ENCODE data around the gene DYNC2LI1.

The DYNC2LI1 gene

DNA sequence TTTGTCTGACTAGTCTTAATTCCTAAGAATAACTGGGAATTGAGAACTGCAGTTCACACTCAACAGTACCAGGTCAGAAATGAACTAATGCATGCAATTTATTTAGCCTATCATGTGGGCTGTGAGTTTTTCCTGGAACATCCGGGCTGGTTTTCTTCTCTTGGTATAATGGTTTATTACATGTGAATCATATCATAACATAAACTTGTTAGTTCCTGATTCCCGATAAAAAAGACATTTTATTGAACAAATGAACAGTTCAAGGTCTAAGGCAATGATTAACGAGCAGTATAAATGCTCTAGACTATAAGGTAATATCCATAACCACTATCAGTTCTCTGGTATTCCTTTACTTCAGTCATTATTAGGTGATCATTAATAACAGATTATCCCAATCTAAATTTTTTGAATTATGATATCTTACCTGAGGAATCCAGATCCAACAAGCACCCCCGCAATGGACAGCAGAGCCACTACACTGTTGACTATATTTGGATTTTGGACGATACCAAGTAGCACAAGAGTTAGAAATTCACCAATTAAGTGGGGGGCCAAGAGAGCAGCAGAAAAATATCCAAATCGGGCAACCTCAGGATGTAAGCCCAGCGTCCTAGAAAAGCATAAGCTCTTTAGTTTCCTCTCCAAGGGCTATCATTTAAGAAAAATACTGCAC is 45.8 kb downstream of the DYNC2LI1 start:
- no peak for DNase-seq

DNA sequence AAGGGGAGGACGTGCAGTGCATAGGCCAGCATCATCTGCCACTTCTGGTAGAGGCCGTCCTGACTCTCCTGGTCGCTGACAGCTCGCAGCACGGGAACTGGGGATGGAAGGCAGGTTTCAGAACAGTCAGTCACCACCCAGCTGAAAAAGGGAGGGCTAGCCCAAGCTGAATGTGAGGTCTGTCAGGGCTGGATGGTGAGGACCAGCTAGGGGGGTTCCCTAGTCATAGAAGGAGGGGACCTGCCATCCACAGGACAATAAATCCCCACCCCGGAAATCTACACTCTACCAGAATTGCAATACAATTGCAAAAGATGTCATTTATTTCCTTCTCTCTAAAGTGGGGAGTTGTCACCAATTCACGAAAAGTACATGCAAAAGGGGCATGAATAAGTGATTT is 49.0 kb downstream of the DYNC2LI1 start:
- DNase-seq, result no peak

DNA sequence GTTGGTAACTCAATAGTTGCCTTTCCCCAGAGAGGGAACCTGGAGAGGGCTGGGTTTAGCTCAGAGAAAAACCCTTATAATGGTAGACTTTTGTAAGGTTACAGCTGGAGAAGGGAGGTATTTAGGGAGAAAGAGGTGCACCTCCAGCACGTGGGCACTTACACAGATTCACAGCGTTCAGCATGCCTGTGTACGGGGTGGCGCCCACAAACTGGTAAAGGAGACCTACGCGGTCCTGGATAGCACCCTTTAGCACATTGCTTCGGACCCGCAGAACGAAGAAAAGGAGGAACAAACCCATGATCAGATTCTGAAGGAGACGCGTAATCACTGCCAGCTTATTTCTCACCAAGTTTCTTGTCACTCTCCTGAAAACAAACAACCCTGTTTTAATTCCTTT is 49.9 kb downstream of the DYNC2LI1 start:
- no peak for DNase-seq

DNA sequence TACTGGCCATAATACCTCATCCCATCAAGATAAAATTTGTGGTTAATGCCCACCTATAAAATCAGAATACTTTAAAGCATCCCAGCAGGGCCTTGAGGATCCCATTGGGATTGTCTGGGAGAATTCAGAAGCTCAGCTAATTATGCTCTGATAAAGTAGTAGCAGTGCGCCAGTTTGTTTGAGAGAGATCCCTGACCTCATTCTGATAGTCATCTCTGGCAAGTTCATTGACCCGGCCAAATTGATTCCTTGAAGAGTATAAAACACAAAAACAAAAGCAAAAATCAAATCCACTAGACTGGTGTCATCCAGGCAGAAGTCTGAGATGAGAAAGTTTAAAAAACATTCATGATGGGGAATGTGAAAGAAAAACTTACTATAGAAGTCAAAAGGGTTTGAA is 50.7 kb downstream of the DYNC2LI1 start:
- DNase-seq, result no peak

DNA sequence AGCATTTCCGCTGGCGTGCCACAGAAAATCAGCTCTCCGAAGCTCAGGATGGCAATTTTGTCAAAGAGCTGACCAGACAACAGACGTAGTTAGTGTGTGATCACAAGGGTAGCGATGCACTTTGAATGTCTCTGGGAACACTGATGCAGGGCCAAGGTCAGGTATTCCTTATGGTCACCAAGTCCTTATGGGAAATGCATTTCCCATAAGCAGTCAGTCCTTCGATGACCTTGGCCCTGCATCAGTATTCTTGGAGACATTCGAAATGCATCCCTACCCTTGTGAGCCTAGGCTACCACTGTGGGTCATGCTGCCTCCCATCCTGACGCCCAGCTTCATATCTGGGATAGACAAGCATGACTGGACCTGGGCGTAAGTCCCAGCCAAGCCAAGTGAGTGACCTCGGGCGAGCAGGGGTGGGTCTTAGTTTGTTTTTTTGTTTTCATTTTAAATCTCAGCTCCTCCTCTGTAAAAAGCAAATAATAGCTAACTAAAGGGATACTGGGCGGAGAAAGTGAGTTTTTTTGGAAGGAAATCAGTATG is 51.2 kb downstream of the DYNC2LI1 start:
- no peak for DNase-seq

DNA sequence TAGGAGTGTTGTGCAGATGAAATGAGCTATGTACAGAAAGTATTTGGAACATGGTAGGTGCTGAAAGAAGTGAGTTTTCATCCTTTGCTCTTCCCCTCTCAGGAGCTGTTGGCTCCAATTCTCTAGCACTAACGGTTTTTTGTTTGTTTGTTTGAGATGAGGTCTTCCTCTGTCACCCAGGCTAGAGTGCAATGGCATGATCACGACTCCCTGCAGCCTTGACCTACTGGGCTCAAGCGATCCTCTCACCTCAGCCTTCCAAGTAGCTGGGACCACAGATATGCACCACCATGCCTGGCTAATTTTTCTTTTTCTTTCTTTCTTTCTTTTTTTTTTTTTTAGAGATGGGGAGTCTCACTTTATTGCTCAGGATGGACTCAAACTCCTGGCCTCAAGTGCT is 52.0 kb downstream of the DYNC2LI1 start:
- no peak for DNase-seq

DNA sequence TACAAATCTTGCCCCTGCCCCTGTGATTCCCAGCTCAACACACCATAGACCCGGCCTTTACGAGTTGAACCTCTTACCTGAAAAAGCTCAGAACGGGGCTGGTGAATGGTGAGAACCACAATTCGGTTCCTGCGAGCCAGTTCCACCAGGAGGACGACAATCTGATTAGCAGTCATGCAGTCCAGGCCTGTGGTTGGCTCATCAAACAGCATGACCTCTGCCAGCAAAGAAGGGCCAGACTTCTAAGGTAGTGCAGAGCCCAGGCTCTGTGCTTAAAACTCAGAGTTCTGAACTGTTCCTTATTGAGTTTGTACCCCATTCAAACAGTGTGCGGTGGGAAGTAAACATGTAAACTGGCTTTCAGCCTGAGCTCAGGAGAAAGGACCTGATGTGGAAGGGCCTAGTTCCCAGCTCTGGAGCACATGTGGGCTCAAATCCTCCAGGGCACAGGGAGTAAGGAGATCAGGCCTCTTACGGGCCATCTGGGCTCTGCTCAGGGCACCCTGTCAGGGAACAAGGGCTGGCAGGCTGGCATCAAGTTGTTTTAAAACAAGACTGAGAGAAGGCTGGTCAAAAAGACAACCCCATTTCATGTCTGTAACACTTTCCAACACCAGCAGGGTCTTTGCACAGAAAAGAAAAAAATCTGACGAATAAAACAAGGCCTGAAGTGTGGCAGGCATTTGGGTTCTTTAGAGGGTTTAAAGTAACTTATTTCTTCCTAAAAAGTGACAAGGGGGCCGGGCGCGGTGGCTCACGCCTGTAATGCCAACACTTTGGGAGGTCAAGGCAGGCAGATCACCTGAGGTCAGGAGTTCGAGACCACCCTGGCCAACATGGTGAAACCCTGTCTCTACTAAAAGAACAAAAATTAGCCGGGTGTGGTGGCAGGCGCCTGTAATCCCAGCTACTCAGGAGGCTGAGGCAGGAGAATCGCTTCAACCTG is 52.7 kb downstream of the DYNC2LI1 start:
- DNase-seq, result no peak

DNA sequence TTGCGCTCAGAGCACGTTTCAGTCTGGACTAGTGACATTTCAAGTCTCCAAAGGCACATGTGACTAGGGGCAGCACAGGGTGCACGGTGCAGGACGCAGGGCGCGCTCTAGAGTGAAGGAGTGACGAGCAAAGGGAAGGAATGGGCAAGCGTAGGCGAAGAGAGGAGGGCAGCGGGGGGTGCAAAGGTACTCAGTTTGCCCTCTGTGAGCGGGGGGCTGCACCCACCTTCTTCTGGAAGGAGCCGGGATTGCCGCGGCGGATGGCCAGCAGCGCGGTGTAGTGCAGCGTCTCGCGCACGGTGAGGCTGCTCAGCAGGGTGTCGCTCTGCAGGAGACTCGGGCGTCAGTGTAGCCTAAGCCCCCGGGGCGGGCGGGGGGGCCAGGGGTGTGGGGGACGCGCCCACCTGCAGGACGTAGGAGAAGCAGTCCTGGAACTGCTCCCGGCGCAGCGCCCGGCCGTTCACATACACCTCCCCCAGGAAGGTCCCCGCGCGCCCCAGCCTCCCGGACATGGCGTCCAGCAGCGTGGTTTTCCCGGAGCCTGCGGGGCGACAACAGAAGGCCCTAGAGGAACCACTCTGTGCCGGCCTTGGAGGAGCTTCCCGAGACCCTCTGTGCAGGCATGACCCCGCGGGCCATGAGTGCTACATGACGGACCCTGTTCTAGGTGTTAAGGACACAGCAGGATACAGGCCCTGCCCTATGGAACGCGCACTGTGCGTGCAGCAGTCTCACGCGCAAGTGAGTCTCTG is 57.9 kb downstream of the DYNC2LI1 start:
- no peak for DNase-seq

DNA sequence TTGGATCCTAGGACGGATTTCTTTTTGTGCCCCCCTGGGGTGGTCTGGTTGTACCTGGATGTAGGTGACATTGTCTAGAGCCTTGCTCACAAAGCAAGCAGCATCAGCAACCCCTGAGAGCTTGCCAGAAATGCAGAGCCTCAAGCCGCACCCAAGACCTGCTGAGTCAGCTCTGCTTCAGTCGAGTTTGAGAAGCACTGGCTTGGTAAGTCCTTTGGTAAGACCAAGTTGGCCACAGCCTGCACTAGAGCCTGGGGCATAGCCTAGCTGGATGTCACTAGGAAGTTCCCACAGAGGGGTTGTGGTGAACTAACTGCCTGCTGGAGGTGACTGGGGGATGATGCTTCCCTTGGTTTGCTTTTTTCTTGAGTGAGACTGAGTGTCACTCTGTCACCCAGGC is 58.6 kb downstream of the DYNC2LI1 start:
- no peak for DNase-seq

DNA sequence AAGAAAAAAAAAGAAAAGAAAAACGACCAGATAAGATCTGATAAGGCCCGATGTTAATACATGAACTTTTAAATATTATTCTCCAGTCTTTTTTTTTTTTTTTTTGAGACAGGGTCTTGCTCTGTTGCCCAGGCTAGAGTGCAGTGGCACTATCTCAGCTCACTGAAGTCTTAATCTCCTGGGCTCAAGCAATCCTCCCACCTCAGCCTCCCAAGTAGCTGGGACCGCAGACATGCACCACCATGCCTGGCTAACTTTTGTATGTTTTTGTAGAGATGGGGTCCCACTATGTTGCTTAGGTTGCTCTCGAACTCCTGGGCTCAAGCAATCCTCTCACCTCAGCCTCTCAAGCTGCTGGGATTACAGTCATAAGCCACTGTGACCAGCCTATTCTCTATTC is 63.2 kb downstream of the DYNC2LI1 start:
- DNase-seq, result no peak

DNA sequence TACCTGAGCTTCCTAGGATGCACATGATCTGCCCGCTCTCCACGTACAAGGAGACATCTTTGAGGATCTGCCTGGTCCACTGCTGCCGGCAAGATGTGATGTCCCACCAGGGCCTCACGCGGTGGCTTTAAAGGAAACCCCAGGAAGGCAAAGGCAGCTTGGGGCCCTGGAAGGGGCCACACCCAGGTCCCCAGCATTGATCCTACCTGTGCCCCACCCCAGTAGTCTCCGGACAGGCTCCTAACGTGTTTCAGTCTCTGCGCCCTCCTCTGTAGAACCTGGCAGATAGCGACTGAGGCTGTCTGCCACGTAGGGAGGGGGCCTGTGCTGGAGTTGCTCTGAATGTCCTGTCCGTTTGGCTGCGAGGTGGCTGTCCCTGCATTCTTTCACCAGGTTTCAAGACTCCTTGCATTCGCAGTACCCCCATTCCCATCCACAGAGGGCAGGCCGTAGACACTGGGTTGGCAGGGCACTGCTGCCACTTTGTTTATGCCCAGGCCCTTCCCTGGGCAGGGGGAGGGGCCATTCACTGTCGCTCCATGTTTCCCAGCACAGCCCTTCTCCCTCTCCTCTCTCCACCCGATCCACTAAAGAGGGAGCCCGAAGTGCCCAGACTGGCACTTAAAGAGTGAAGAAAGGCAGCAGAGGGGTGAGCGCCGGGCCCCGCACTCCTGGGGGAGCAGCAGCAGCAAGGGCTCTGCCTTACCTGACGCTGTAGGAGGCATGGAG is 64.2 kb downstream of the DYNC2LI1 start:
- DNase-seq, result no peak

DNA sequence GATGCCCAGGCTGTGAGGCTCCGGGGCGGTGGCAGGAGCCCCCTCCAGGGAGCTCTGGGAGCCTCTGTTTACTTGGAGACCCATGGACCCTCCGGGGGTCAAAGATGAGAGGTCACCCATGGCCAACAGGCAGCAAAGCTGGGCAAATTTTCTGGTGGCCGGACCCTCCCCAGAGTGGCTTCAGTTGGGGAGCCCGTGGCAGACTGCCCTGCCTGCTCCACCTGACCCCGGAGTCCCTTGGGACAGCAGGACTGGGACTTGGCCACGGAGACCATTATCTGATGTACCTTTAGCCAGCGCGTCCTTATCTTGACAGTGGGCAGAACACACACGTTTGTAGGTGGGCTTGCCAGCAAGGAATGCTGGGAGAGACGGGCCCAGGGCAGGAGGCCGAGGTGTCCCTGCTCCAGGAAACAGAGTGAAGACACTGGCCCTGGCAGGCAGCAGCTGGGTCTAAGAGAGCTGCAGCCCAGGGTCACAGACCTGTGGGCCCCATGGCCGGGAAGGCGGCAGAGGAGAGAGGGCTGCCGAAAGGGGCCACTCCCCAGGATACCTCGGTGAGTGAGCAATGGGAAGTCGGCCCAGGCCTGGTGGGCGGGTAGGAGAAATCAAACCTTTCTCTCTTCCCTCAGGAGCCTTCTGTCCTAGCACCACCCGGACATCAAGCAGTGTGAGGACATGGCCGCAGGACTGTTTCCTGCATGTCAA is 64.9 kb downstream of the DYNC2LI1 start, which contains the start of the genes ABCG5 and ABCG8:
Gene ABCG5, minus strand, starts transcription at position 280 of the 708 bp plus-strand sequence. Its CDS starts 160 bp downstream, at position 120.
Gene ABCG8, plus strand, starts transcription at position 412 of the 708 bp plus-strand sequence. Its CDS starts 83 bp downstream, at position 495.
- no peak for DNase-seq

DNA sequence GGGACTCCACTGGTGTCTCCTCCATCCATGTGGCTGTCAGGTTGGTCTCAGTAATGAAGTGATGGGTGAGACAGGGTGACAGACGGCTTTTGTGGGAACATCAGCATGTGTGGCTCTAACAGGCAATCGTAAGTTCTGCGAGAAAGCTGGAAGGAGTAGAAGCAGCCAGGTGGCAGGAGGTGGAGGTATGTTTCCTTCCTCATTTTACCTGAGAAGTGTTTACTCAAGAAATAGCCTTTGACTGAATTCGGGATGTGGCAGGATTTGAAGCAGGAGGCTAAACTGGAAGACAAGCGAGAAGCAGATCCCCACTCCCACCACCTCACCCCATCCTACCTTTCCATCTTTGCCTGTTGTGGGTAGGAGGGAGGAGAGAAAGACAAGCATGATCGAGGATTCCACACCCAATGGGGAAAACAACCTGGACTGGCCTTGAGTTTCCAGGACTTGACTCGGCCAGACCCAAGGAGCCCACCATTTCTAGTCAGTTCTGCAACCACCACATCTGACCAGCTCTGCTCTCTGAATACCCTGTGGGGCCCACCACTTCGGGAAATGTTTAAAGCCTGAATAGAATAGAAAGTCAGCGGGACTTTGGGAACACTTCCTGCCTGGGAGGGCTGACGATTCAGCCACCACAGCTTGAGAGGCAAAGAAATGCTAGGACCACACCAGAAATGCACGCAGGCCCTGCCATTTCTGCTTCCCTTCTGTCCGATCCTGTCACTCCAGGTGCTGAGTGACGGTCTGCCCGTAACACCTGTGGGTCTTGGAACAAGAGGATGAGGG is 66.1 kb downstream of the DYNC2LI1 start:
- no peak for DNase-seq

DNA sequence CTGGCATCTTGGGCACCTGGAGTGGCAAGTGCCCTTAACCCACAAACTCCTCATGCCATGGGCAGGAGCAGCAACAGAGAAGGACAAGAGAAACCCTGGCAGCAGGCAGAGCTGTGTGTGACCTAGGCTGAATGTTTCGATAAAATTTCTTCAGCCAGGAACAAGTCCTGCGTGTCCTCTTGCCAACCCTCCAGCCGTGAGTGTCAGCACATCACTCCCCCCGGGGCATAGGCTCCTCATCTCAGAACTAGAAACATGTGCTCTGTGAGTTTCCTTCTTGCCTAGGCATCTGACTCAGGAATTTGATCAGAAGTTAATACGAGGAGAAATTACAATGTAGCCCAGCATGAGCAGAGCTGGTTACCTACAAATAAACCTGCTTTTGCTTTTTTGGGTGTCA is 67.1 kb downstream of the DYNC2LI1 start:
- DNase-seq, result no peak

DNA sequence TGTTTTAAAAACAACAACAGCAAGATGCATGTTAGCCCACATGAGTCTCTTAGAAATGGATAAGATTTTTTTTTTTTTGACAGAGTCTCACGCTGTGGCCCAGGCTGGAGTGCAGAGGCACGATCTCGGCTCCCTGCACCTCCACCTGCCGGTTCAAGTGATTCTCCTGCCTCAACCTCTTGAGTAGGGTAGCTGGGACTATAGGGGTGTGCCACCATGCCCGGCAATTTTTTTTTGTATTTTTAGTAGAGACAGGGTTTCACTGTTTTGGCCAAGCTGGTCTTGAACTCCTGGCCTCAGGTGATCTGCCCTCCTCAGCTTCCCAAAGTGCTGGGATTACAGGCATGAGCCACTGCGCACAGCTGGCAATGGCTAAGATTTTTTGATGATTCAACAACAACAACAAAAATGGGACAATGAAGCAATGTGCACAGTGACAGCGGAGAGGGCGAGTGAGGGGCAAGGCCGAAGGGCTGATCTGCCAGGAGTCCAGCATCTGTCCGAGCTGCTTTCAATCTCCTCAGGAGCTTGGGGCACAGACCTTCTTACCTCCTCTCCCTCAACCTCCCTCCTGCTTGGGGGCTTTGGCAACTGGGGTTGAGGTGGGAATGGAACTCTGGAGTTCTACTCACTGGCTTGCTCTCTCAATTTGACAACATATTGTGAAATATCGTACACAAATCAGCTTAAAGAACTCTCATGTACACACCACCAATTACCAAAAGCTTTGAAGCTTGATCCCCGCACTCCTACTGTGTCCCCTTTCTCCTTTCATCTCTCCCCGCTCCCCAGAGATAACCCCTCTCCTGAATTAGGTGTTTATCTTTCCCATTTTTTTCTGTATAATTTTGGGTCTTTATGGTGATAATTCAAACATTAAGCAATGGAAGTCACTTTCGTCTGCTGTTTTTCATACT is 68.4 kb downstream of the DYNC2LI1 start:
- DNase-seq, result no peak

DNA sequence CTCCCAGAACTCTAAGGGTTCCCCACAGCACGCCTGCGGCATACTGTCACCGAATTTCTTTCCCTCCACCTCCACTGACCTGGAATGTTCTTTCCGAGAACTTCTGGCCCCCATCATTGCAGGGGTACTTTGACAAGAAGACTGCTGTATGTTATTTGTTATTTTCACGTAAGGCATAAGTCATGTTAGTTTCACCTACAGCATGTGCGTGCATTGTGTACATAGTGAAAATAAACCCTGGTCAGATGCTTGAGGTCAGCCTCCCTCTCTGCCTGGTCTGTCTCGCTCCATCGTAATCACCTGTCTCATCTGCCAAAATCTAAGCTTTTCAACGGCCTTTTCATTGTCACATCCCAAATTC is 69.0 kb downstream of the DYNC2LI1 start:
- no peak for DNase-seq

DNA sequence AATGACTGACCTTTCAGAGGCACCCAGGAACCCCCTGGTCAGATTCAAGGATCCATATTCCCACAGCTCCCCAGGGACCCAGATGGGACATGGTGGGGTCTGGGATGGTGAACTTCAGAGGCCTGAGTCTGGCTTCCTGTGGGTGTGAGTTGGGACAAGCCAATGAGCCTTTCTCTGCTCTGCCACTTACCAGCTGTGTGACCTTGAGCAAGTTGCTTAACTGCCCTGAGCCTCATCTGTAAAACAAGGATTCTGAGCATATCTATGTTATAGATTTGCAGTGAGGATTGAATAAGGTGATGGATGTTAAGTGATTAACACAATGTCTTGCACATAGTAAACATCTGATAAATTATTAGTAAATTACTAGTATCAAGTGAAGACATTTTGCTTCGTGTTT is 71.3 kb downstream of the DYNC2LI1 start:
- no peak for DNase-seq

DNA sequence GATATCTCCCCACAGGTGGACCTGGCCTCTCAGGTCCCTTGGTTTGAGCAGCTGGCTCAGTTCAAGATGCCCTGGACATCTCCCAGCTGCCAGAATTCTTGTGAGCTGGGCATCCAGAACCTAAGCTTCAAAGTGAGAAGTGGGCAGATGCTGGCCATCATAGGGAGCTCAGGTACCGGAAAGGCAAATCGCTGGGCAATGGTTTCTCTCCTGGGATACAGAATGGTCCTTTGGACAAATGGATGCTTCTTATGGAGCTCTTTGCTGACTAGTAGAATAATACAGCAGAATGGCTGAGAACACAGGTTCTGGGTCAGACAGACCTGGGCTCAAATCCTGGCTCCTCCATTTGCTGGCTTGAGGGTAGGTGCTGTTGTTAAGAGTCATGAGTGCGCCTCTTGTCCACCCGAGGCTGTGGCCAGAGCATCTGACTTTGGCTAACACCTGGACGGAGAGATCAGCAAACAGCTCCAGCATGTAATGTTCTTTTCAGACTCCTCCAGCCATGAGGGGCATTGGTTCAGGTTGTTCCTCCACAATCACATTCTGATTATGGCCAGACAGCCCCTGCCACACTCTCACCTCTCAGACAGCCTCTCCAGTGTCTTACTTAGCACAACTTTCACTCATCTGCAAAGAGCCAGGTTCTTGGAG is 72.4 kb downstream of the DYNC2LI1 start:
- DNase-seq, result no peak

DNA sequence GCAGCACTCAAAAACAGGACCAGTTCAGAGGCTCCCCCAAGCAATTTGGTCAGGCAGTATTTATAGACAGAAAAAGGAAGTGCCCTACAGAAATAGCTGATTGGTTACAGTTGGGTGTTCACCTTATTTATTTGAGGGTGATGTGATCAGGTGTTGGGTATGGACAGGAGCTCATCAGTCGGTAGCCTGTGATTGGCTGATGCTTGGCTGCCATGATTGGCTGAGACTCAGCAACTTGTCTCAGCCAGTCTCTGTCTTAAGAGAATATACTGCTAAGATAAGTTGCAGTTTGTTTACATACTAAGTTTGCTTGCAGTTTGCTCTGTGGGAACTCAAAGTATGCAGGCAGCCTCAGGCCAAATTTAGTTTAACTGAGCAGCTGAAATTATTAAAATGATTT is 74.4 kb downstream of the DYNC2LI1 start:
- peak; percentile 1 for DNase-seq

Data from MV-4-11 (cell line).